Activated T-helper 9 cell treated with anti-CD3 and anti-CD28 coated beads, Interleukin-2, amount 50 U/mL, for 16 hours (primary cell): ENCODE results near the gene NUDC.
"Not testable (repeated sequence)": the region's sequence is repeated elsewhere in the genome, so short reads cannot be mapped to it uniquely, and the experiment has no call there.

Experiments used
- DNase-seq: peaks from one replicate; pipeline ENCODE4 v3.0.0-alpha.2; 2020; ENCODE audit warnings: low read depth

NUDC gene

DNA sequence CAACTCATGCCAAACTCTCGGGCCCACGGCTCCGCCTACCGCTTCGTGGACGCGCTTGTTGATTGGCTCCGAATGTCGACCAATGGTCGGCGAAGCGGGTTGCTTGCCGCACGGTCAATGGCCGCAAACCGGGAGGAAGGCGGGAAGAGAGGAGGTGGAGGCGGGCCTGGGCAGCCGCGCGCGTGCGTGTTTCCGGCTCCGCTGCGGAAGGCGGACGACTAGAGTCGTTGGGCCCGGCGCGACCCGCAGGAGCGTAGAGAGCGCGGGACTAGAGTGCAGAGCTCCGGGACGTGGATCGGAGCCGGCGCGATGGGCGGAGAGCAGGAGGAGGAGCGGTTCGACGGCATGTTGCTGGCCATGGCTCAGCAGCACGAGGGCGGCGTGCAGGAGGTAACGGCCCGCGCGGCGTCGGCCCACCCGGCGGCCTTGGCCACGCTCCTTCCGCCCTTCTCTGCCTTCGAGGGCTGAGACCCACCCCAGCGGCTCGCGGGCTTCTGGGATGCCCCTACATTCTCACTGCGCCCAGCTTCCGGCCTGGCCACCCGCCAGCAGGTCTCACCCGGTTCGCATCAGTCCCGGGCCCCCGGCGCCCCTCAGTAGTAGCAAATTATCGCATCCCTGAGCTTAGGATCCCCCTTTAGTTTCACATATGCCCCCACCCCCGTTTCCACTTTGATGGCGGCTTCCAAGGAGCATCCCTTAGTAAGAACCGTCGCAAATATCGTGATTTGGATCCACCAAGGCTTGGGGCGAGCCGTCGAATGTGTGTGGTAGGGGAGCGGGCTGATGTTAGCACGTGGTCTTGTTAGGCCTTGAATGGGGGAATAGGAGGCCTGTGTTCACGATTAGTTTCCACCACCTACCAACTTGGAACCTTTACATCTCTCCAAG, at the start of gene NUDC:
NUDC (plus strand) TSS at position 204 of the 891 bp plus-strand sequence; CDS start at position 310, 106 bp downstream.
- DNase-seq, result peak; percentile 94

DNA sequence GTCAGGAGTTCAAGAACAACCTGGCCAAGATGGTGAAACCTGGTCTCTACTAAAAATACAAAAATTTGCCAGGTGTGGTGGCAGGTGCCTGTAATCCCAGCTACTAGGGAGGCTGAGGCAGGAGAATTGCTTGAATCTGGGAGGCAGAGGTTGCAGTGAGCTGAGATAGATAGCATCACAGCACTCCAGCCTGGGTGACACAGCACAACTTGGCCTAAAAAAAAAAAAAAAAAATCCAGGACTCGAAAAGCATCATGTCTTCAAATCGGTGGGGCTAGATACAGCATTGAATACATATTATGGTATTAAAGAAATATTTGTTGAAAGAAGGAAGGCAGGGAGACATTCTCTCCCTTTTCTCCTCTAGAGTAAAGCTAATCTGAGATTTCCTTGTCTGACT, 48.4 kb upstream of the NUDC start:
- not testable (repeated sequence) for DNase-seq

DNA sequence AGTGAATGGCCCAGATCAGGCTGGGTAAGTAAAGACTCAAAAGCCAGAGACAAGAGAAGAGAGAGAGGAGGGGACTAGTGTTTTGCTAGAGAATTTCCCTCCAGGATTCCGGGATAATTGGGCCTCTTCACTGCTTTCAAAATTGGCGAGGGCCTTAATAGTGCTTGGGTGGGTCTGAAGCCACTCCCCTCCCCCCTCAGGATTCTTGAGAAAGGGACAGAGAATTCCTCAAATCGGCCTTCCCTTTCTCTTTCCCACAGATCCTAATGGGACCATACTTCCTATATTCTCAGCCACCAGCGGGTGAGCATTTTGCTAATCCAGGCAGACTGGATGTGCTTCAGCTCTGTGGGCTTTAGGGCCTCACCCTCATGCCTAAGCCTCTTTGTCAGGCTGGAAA, 46.6 kb upstream of the NUDC start:
- no peak for DNase-seq

DNA sequence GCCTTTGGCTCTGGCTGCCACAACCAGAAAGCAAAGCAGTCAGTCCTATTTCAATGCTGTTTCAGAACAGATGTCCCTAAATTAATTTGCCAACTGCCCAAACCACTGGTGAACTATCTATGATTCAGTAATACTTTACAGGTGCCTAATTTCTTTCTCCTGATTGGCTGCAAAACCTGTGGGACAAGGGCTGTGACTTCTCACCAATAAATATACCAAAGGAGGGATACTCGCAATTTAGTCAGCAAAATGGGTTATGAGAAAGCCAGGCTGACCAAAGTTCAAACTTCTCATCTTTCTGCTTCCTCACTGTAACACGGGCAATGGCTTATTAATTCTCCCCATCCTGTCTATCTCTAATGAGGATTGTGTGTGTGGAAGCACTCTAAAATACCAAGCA, 44.2 kb upstream of the NUDC start:
- no peak for DNase-seq

DNA sequence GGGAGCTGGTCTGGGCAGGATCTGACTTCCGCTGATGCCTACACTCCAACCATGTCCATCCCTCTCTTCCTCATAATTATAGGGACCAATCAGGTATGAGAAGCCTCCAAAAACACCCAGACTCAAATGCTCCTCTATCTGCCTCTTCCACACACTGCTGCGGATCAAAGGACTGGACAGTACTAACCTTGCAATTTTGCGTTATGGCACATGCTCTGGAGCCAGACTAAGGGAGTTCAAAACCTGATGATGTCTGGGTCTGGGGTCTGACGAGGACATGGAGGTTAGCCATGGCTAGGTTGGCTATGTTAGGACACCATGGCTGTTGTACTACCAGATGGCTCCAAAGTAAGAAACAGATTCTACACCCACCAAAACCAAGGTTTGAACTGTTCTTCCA, 41.8 kb upstream of the NUDC start:
- DNase-seq, result no peak

DNA sequence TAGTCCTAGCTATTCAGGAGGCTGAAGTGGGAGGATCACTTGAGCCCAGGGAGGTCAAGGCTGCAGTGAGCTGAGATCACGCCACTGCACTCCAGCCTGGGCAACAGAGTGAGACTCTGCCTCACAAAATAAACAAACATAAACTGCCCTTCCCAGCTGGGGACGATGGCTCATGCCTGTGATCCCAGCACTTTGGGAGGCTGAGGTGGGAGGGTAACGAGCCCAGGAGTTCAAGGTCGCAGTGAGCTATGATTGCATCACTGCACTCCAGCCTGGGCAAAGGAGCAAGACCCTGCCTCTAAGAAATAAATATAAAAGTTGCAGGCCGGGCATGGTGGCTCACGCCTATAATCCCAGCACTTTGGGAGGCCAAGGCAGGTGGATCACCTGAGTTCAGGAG, 39.9 kb upstream of the NUDC start:
- not testable (repeated sequence) for DNase-seq

DNA sequence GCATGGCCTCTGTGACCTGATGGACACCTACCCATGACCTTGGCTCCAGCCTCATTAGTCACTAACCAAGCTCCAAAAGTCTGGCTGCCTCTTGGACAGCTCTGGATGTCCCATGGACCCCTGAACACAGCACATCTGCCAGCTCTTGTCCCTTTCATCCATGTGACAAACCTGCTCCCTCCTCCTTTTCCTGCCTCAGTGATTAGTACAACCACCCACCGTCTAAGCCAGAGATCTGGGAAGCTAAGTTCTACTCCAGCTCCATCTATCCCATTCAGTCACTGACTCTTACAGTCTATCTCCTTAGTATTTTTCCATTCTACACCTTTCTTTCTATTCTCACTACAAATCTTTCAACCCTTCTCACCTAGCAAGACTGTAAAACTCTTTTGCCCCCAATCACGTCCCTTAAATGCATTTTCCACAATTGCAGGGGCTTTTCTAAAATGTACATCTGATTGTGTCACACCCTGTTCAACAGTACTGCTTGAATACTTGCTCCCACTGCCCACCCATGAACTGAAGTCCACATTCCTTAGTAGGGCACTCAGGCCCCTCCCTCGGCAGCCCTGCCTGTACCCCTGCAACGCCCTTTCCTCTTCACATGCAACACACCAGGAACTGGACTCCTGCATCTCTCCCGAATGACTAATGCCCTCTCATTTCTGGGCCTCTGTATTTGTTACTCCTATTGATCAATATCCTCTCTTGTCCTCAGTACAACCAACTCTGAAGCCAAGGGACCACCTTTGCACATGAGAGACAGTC, 38.7 kb upstream of the NUDC start:
- no peak for DNase-seq

DNA sequence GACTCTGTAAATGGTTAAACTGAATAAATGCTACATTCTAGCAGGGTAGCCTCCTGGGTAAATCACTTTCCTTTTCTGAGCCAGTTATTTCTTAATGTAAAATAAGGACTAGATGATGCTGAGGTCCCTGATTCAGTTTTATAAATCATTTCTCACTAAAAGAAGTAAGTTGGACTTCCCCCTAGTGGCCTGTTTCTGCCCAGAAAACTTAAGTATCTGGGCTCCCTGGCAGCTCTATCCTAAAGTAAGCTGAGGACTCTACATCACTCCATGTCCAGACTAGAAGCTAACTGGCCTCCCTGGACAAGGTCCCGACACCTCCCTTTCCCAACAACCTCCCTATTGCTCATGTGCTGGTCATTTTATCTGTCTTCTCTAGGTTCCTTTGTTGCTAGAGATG, 34.4 kb upstream of the NUDC start:
- no peak for DNase-seq

DNA sequence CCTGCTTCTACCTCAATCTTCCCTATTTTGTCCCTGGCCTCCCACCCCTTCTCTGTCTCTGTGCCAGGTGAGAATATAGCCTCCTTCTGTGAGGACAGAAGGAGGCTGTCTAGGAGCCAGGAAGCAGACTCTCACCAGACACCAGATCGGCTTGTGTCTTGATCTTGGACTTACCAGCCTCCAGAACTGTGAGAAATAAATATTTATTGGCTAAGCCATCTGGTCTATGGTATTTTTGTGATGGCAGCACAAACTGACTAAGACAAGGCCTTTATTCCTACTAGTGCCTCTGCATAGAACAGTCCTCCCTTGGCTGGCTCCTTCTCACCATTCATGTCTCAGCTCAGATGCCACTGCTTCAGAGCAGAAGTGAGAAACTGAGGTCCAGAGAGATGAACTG, 33.3 kb upstream of the NUDC start:
- DNase-seq, result no peak

DNA sequence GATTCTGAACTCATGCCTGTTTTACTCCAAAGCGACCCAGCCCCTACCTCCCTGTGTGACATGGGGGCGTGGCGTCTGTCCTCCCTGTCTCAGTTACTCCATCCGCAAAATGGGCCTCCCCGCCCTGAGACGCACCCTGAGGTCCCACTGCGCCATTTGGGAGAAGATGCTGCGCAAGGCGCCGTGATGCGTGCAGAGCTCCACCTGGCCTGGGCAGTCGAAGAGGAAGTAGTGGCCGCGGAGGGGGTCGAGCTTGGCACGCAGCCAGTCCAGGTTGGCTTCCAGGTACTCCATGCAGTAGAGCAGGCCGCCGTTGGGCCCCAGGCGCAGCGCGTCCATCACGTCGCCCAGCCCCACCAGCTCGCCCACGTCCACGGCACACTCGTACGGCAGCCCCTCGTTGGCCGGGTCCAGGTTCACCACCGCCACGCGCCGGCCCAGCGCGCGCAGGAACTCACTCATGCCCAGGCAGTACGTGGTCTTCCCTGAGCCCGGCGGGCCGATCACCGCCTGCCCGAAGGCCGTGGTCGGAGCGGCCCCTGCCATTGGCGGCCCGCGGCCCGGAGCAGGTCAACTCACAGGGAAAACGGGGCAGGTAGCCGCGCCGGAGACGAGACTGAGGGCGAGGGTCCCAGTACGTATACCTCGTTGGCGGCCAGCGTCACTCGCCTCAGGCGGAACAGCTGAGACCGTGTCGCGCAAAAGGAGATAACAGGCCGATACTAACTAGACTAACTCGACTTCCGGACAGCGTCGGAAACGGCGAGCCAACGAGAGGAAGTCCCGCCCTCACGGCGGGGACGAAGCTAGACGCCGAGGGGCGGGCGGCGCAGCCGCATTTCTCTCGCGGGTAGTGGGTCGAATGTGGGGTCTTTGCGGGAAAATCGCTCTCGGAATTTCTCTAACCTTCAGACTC, 31.7 kb upstream of the NUDC start, which contains the start of gene GPN2:
GPN2 (minus strand) TSS at position 733 of the 916 bp plus-strand sequence; CDS start at position 546, 187 bp downstream.
- peak; percentile 68 for DNase-seq

DNA sequence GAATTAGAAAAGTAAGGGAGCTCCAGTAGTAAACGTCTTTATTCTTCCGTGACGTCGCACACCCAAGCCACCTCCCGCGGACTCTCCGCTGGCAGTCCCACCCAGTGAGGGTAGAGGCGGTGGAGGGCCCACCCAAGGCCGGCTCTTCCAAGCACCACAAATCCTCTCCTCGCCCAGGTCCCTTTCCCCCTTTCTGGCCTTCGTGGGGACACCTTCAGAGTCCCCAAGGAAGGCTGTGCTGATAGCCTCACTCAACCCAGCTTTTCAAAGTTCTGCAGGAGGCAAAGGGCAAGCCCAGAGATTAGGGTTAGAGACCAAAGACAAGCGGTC, 31.1 kb upstream of the NUDC start:
- DNase-seq, result no peak

DNA sequence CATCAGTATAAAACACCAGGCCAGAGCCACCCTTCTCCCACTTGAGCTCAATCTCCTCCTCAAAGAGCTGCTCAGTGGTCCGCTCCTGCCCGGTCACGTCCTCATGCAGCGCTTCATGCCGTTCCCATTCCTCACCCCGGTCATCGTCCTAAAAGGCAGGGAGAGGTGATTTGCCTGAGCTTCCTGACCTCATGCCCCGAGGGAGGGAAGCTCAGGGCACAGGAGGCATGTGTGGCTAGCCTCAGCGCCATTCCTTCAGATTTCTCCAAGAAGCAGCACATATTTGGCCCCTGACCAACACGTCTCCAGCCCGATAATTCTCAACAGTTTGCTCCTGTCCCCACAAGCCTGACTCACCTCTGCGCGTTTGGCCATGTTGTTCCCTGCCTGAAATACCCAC, 27.3 kb upstream of the NUDC start:
- no peak for DNase-seq

DNA sequence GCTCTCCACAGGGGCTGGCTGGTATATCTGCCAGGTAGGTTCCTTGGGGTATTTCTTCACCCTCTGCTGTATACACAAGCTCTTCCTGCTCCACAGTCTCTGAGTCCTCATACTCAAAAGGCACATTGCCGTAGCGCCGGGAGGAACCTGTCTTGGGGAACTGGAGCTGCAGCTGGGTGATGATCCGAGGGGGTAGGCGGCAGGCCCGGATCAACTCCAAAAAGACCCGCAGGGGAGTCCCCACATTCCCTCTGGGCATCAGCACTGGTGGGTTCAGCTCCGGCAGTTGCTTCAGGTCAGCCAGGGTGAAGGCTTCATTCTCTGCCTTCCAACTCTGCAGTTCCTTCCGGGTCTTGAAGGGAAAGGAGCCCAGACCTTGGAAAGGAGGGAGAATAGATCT, 24.2 kb upstream of the NUDC start:
- no peak for DNase-seq

DNA sequence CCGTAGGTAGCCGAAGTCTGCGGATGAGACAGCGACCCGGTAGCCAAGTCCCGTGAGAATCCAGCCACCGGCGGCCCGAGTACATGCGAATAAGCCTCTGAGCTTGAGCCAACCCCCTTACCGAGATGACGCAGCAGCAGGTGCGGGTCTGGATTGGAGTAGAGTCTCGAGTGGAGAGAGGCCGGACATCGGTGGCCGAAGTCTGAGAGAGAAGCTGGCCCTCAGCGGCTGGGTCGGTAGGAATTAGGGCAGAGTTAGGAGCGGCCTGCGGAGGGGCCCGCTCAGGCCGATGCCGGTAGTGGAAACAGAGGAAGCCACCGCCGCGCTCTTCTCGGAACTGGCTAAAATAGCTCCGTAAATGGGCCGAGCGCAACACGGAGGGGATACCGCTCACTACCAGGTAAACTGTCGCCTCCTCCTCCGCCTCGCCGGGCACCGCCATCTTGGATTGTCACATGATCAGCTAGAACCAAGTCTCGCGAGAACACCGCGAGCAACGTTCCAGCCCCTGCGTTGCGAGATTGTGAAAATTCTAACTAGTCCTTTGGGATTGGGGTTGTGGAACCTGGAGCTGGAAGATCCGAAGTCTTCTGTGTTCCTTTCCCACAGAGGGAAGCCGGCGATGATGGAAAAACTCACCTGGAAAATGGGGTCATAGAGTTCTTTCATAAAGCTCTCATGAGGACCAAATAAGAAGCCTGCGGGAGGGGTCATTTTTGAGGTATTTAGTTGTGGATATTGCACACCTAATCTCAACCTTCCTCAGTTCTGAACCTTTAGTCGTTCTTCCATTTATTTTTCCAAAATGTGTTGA, 21.3 kb upstream of the NUDC start, which contains the start of gene GPATCH3:
GPATCH3 (minus strand) TSS at position 467 of the 814 bp plus-strand sequence; CDS start at position 442, 25 bp downstream.
- peak; percentile 78 for DNase-seq

DNA sequence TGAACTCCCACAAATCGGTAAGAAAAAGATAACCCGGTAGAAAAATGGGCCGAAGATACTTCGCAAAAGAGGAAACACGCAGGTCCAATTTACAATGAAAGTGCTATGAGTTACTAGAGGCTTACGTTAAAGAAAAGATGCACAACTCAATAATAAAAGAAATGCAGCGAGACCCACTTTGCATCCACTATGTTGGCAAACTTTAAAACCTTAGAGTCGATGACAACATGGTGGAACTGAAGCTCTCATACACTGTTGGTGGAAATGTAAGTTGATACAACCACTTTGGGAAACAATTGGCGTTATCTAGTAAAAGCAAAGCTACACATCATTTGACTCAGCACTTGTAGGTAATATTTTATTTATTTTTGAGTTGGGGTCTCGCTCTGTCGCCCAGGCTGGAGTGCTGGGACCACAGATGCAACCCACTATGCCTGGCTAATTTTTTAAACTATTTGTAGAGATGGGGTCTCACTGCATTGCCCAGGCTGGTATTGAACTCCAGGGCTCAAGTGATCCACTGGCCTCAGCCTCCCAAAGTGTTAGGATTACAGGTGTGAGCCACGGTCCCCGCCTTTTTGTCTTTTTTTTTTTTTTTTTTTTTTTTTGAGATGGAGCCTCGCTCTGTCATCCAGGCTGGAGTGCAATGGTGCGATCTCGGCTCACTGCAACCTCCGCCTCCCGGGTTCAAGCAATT, 20.6 kb upstream of the NUDC start:
- DNase-seq, result no peak

DNA sequence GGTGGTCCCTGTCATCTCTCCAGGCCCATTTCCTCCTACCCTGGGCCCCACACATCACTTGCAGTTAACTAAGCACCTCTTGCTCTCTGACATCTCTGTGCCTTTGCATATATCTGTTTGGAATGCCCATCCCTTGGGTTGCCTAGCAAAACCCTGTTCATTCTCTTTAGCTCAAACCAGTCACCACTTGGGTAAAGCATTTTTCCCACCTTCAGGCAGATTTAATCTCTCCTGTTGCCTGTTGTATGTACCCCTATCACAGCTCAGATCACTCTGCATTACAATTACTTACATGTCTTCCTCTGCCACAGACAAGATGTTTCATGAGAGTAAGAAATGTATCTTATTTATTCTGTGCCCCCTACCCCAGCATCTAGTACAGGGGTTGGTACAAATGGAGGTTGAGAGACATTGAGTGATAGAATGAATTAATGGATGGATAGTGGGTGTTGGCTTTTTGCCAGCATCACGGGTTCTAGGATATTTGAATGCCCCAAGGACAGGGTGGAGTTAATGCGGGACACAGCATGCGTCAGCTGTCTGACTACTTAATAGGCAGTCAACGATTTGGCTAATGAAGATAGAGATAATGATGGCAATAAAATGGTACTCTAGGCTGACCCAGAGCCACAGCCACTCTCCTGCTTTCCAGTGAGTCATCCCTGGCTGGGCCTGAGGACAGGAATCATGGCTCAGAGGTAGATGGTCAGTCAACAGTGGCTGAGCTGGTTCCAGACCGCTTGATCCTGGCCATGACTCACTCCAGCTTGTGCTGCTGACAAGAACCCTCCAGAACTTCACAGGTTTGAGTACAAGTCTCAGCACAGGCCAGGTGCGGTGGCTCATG, 14.2 kb upstream of the NUDC start:
- no peak for DNase-seq

DNA sequence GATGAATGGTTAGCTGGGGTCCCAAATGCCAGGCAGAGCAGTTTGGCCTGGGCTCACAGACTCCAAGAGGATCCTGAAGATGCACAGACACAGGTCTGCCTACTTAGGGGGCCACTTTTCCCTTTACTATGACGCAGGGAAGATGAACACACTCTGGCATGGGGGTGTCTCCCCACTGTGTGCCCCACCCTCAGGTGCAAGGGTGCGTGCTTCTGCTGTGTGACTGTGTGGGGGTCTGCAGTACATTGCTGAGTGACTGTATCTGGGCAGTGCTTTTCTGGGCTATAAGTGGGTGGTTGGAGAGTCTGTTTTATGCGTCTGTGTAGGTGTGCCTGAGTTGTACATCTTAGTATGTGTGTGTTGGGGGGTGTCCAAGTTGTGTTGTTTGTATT, 11.6 kb upstream of the NUDC start:
- DNase-seq, result no peak

DNA sequence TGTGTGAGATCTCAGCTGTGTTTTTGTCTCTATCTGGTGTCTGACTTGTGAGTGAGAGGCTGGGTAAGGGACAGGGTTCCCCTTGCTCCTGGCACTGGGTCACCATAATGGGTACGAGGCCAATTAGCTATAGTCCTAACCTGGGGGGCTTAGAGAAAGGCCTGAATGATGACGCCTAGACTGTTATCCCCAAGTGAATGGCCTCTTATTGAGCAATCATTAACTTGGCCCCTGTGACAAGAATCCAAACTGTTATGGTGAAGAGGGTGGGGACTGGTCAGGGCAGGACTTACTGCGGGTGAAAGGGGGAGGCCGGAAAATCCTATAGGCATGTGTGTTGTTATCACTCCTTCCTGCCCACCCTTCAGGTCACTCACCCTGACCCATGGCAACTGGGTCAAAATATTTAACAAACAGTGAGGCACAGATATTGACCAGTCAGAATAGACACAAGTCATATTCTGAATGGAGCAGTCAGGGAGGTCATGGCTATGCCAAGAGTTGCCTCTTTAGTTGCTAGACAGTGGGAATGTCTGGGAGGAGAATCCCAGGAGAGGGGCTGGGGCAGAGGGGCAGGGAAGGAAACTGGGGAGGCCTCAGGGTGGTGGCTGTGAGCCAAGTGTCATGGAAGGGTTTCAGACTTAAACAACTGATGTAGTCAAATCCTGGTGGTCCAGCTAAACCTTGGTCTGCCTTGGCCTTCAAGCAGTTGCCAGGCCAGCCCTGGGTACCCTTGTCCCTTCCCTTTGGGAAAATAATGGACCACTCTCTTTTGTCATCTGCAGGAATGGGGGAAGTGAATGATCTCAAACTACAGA, 11.0 kb upstream of the NUDC start:
- no peak for DNase-seq
